ENCODE measurements around the gene STK35.
"Not testable (repeated sequence)": the region's sequence is repeated elsewhere in the genome, so short reads cannot be mapped to it uniquely, and the experiment has no call there.

STK35 gene

DNA sequence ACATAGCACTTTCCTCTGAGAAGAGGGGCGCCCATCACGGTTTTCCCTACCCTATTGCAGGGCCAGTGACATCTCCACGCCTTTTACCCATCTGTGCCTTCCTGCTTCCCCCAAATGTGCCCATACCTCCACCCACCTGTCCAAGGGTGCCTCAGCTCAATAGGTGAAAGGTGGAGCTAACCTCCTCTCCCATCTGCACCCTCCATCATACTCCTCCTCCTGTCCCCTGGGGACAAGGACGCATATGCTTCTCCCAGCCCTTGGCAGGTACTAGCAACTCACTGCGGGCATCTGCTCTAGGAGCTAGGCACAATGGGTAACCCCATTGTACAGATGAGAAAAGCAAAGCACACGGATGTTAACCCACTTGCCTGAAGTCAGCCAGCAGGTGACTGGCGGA lies 62.8 kb downstream of the STK35 start:
- DNase-seq: no peak

DNA sequence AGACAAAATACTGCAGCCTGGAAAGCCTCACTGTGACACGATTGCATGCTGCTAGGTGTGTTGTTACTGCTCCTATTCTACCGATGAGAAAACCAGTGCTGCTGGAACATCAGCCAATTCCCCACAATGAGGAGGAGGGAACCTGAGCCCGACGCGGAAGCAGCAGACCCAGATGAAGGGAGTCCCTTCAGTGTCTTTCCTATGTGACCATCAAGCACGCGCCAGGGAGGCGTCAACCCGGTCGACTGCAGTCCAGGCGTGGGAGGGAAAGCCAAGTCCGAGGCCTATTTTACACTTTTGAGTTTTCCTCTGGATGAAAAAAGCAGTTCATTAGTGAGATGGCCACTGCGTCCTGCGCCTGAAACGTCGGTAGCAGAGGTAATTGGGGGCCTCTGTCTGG lies 63.3 kb downstream of the STK35 start:
- no peak for DNase-seq

DNA sequence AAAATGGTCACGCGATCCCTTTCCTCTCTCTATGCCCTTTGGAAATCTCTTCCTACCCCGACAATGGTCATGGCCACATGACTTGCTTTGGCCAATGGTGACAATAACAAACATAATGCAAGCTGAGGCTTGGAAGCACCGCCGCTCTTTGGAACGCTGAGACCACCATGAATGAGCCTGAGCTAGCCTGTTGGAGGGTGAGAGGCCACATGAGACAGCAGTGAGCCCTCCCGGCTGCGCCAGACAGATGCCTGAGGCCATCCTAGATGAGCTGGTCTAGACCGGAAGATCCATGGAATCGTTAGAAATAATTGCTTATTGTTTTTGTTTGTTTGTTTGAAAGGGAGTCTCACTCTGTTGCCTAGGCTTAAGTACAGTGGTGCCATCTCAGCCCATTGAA lies 64.2 kb downstream of the STK35 start:
- no peak for DNase-seq

DNA sequence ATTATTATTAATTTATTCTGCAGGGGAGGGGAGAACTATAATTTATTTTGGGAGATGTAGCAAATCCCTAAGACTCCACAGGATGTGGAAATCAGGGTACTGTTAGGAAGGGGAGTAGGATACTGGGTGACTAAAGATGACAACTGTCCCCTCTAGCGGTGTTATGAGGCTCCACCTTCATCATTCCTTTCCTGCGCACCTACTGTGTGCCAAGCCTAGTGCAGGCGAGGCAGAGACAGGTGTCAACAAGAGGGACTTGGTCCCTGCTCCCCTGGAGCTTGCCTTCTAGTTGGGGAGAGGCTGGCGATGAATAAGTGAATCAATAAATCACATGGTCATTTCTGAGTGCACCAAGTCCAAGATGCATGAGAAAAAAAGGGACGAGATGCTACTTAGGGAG lies 65.5 kb downstream of the STK35 start:
- no peak for DNase-seq

DNA sequence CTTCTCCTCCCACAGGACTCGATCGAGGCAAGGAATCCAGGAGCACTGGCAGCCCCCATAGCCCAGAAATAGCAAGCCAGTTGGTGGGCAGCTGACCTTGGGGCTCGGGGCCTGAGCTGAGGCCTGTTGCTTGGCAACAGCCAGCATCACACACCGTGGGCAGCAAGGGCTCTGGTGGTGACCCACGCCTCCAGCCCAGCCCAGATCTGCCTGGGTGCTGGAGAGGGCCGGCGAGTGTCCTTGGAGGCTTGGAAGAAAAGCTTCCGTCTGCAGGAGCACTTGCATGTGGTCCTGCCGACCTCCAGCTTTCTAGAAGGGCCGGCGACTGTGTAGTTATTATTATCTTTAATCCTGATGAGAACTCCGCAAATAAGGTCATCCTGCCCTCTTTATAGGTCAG lies 67.3 kb downstream of the STK35 start:
- no peak for DNase-seq

DNA sequence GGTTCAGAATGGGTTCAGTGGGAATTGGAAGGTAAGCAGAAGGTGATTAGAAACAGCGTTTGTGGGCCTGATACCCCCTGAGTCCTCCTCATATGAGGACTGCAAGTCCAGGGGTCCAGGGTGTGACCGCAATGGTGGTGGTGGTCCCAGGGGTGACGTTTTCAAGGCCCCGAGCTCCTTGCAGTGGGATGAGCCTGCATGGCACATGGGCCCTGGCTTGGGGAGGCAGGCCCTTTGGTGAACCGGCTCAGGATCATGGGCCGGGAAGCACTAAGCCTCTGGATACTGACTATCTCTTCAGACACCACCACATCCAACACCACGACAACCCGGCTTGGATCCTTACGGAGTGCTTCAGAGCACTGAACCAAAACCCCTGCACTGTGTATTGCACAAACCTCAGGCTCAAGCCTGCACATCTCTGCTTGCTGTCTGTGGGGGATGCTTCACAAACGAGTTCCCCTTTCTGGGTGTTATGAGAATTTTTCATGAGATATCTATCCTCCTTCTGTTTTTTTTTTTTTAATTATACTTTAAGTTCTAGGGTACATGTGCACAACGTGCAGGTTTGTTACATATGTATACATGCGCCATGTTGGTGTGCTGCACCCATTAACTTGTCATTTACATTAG lies 67.9 kb downstream of the STK35 start:
- DNase-seq: no peak

DNA sequence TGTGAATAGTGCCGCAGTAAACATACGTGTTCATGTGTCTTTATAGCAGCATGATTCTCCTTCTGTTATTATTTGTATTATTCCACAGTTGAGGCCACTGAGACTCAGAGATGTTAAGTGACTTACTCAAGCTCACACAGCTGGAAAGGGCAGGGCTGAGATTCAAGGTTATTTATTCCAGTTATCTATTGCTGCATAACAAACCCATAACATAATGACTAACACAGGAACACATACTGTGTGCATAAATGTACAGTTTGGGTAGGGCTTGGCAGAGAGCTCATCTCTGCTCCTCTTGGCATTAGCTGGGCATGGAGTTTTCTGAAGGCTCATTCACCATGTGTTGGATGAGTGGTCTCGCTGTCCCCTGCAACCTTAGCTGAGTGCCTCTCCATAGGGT lies 68.8 kb downstream of the STK35 start:
- no peak for DNase-seq

DNA sequence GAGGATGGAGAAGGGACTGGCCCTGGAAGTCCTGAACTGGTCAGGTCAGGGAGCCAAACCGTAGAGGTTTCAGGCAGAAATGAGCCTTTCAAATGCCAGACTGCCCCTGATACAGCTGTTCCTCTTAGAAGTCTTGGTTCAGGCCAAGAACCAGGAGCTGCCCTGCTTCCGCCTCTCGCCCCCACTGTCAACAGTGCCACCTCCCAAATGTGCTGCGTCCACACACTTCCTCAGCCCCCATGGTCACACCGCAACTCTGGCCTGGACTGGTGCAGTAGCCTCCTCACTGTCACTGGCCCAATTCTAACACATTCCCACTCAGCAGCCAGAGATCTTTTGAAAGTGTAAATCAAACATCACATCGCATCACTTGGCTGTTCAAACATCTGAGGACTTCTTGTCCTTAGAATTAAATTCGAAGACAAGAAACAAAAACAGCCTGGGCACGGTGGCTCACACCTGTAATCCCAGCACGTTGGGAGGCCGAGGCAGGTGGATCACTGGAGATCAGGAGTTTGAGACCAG lies 69.7 kb downstream of the STK35 start:
- DNase-seq: no peak

DNA sequence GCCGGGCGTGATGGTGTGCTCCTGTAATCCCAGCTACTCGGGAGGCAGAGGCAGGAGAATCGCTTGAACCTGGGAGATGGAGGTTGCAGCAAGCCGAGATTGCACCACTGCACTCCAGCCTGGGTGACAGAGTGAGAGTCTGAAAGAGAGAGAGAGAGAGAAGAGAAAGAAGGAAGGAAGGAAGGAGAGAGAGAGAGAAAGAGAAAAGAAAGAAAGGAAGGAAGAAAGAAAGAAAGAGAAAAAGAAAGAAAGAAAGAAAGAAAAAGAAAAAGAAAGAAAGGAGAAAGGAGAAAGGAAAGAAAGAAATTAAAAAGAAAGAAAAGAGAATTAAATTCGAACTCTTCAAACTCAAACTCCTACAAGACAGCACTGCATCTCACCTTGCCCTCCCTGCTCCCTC lies 70.2 kb downstream of the STK35 start:
- not testable (repeated sequence) for DNase-seq

DNA sequence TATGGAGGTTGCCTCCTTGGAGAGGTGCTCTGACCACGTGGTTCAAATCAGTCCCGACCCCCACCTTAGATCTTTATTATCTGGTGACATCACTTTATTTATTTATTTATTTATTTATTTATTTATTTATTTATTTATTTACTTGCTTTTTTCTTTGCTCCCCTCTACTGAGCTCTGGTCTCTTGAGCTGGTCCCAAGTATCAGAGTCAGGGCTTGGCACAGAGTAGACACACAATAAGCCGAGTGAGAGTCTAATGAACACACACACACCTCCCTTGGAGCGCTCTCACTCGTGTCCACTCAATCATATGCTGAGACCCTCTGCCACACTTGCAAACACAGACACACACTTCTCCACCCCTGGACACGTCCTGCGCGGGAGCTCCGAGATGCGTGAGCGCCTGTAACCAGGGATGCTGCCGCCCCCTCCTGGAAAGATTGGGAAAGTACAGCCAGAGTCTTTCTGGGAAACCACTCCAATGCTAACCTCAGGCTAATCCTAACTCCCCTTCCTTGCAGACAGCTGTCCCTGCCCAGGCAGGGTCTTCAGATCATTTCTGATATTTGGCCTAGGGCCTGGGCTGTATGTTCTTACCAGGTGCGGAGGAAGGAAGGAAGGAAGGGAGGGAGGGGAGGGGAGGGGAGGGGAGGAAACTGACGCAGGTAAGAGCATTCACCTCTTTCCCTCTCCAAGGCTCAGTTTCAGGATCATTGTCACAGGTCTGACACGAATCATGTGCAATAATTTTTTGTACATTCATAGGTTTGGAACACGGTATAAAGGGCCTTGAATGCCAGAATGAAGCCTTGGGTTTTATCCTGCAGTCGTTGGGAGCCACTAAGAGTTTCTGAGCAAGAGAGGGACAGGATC lies 70.9 kb downstream of the STK35 start:
- DNase-seq: peak; percentile 59

DNA sequence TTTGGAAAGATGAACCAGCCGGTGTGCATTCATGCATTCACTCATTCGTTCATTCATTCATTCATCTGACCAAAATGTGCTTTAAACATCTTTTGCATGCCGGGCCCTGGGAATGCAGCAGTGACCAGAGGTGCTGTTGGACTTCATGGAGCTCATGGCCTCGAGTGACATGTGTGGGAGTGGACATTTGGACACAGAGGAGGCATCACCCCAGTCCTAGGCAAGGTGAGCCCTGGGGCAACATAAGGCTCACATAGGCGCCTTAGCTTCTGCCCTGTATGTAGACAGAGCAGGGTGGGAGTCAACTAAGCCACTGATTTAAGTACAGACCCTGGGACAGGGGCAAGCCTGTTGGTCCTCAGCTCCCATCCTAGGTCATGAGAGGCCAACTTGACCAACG lies 71.6 kb downstream of the STK35 start:
- DNase-seq: no peak

DNA sequence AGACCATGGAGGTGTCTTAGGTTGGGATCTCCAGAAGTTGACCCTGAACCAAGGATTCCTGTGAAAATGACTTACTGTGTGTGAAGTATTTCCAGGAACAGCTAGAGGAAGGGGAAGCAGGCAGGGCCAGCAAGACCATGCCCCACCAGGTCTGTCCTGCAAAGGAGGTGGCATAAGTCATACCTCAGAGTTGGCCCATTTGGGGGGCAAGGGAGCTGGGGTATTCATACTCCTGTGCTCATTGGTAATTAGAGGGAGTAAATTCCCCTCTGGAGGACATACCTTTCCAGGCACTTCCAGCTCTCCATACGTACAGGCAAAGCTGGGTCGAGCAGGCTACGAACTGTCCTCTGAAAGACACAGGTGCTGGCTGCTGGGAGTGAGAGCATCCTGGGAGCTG lies 72.4 kb downstream of the STK35 start:
- no peak for DNase-seq

DNA sequence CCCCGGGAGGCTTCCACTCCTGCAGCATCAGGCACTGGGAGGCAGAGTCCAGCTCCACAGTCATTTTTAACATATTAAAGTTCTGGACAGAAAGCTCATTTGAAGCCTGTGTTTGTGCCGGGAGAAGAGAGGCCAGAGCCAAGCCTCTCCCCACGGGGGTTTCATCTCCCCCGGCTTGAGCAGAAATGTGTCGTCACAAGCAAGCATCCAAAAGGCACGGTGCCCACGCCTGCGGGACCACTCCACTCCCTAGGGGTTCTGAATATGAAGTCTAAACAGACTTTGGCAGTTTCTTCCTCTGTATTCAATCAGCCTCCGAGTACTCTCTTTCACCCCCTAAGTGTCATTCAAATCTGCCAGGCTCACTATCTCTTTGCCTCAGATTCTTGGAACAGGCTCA lies 75.3 kb downstream of the STK35 start:
- DNase-seq: no peak

DNA sequence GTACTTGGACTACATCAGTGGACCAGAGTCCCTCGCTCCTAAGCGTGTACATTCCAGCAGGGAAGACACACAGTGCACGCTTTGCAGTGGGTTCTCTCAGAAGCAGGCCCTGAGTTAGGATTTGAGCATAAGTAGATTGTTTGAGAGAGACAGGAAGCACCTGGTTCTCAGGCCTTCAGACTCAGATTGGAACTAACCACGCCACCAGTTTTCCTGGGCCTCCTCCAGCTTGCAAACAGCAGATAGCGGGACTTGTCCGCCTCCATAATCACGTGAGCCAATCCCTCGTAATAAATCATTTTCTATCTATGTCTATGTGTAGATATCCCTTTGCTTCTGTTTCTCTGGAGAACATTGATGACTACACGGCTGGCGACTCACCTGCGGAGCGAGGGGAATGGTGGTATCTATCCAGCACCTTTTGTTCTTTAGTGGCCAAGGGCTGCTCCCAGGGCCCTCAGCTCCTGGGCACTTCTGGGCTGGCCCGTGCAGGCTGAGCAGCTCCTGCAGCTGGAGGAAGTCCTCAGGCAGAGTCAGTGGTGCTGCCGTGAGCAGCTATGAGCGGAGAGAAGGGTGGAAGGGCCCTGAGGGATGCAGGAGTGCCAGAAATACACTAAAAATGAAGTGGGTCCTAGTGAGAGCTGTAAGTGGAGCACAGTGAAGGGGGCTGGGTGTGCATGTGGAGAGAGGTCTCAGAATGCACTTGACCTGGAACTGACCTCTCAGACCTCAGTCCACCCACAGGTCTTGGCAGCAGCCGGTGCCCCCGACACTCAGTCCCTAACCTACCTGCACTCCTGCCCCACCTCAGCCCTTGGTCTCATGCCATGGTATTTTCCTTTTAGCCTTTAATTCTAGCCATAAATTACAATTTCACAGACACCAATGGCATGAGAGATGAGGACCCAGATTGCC lies 76.9 kb downstream of the STK35 start:
- DNase-seq: no peak

DNA sequence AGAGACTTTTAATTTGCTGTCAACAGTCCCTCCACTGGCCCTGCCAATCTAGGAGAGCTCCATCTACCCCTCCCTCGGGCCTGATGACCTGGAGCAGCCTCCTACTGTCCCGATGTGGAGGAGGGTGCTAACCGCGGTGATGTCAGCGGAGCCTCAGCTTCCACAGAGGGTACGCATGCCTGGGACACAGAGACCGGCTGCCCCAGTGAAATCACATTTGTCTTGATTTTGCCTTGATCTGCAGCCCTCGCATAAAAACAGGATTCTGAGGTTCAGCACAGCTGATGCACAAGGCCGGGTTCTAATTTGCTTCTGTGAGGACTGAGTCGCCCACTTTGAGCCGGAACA lies 77.6 kb downstream of the STK35 start:
- DNase-seq: no peak

DNA sequence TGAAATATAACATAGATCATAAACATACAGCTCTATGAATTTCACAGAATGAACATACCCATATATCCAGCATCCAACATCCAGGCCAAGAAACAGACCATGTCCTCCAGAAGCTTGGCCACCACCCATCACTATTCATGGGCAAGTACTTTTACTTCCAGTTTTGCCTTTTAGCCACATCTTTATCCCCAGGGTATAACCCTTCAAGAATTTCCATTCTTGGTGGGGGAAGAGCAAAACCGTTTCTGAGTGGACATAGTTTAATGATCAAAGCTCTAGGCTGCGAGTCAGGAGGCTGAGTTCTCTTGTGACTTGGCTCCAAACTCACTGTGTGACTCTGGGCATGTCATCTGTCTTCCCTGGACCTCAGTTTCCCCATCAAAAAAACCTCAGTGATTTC lies 78.3 kb downstream of the STK35 start:
- DNase-seq: no peak

DNA sequence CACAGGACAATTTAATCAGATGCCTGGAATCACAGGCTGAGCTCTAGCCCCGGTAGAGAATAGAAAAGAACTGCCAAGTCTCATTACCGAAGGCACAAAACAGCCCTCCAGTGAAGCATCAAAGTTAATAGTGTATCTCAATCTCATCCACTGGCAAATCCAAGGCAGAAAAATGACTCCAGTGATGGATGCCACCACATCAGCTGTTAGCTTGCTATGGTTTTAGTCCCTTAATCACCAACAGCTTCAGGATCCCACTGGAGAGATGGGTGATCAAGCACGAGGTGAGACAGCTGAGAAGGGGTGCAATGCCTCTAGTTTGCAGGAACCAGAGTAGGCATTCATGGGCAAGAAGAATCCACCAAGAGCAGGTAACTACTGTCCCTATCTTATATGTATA lies 81.8 kb downstream of the STK35 start:
- DNase-seq: no peak

DNA sequence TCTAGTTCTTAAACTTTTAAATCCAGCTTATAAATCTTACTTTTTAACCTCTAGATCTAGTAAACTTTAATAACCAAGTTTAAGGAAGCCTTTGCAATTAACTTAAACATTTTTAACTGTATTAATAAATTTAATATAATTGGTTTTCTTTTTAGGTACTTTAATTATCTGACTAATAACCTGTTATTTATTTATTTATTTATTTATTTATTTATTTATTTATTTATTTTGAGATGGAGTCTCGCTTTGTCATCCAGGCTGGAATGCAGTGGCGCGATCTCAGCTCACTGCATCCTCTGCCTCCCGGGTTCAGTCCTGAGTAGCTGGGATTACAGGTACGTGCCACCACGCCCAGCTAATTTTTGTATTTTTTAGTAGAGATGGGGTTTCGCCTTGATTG lies 83.3 kb downstream of the STK35 start:
- DNase-seq: not testable (repeated sequence)

DNA sequence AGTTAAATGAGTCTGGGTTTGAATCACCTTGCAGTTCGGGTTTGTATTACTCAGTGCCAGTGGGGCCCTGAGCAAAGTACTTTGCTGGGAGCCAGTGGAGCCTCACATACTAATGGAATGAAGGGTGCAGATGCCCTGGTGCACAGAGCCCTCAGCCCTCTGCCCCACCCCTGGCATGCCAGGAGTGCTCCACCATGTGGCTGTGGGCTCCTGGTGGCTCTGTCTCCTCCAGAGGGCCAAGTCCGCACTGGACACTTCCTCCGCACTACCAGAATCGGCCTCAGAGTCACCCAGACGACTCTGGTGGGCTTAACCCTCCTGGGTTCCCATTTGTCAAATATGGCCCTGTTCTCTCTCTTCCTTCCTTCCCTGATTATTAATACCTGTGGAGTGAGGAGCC lies 94.0 kb downstream of the STK35 start:
- no peak for DNase-seq

DNA sequence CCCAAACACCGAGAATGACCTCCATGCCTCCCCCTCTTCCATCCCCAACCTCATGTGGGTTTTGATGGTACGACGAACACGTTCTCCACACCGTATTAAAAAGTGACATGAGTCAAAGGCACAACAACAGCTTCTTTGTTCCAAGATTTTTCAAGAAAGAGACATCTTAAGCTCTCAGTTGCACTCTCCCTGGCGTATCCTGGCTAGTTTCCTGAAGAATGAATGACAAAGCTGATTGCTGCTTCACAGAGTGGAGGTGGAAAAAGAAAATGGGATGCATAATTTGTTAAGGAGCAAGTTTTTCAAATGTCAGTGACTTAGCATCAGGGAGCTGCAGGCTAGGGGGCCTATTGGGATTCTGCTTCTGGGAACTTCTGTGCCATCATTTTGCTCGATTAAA lies 95.5 kb downstream of the STK35 start:
- no peak for DNase-seq

Data from EL (cell line).